Cerebellar nuclear complex (tissue), 1 donor: ENCODE measurements around the gene PDHX.

Source experiments
- DNase-seq, 2 experiments: peaks; one replicate each; lab custom pipeline; 2025; lab: John Stamatoyannopoulos, UW

PDHX gene

GRCh38 chr11:35045236-35045820 is 128.9 kb downstream of the PDHX start:
- DNase-seq: no peak
